K562 (cell line): ENCODE measurements around the gene CITED1. TPM values are rescaled to one million over a fixed set of nuclear protein-coding genes. Genes with fewer than 3 reads are reported as not detected.

ENCODE experiments used
- ATAC-seq: fragments of 200-7000 bp; cut with Tn5 transposase; 3 replicates; pipeline ENCODE4 v1.9.1; 2020; ENCODE audit warnings: moderate library complexity
- BruUV-seq: library from RNA; stranded (reverse); fragments of 400-500 nt; replicated peaks from 2 replicates; lab custom pipeline; 2021; lab: Mats Ljungman, UMichigan
- CTCF ChIA-PET: fragments of 300-600 bp; formaldehyde crosslinking; extraction: SDS; loops from one replicate; lab custom pipeline; 2021; ENCODE audit warnings: low intra/inter-chr PET ratio; lab: Yijun Ruan, JAX
- POLR2A ChIA-PET: fragments of 300-600, 350-650 bp; sonication (Branson Sonifier 250); formaldehyde crosslinking; extraction: SDS; loops from one replicate; lab custom pipeline; 2021; ENCODE audit warnings: antibody characterized with exemption, inconsistent platforms; lab: Yijun Ruan, JAX
- DNase-seq, 4 experiments: peaks; one replicate each; pipeline versions ENCODE4 v3.0.0 to v3.0.0-alpha.2; 2011 to 2018; ENCODE audit warnings: low spot score in 3 of 4, mixed read lengths in 3 of 4; ENCODE audit errors: extremely low read depth in 1 of 4
- FAIRE-seq: peaks from 2 replicates; lab custom pipeline; 2011; peaks lifted over from hg19 to GRCh38; lab: Jason Lieb, UNC
- H2AFZ ChIP-seq: 2 replicates; pipeline ENCODE4 v1.6.0; 2011; ENCODE audit warnings: low read depth, low read length, control low read depth, inconsistent platforms
- H3K27ac ChIP-seq: fragments of 200-600 bp; 3 replicates; pipeline ENCODE4 v1.8.0; 2011; ENCODE audit warnings: low read depth, mild to moderate bottlenecking, control low read depth, inconsistent platforms, low read length, moderate library complexity, mixed read lengths; ENCODE audit errors: extremely low read depth
- H3K27me3 ChIP-seq, 2 experiments: fragments of 300-600 bp in 1 of 2; 2 replicates in 1 of 2; 3 replicates in 1 of 2; pipeline versions ENCODE4 v1.6.0 to v1.8.0; 2011; ENCODE audit warnings: inconsistent platforms in 2 of 2, low read length in 2 of 2, mild to moderate bottlenecking in 1 of 2, mixed read lengths in 1 of 2, moderate library complexity in 1 of 2; ENCODE audit not compliant: control insufficient read depth in 2 of 2, insufficient read depth in 2 of 2
- H3K36me3 ChIP-seq: fragments of 300-600 bp; 3 replicates; pipeline ENCODE4 v1.8.0; 2011; ENCODE audit warnings: mild to moderate bottlenecking, low read length, inconsistent platforms; ENCODE audit not compliant: control insufficient read depth, insufficient read depth
- H3K4me1 ChIP-seq, 2 experiments: fragments of 200-600 bp in 1 of 2; replicated peaks in 1 of 2; 2 replicates in 1 of 2; 3 replicates in 1 of 2; pipeline versions ENCODE4 v1.5.1 to v1.8.0; 2011; ENCODE audit warnings: inconsistent platforms in 2 of 2, low read length in 2 of 2, mild to moderate bottlenecking in 1 of 2, mixed read lengths in 1 of 2, moderate library complexity in 1 of 2; ENCODE audit not compliant: control insufficient read depth in 2 of 2, insufficient read depth in 2 of 2
- H3K4me2 ChIP-seq: 2 replicates; pipeline ENCODE4 v1.6.1; 2011; ENCODE audit warnings: low read length, control low read depth, inconsistent platforms, mixed read lengths; ENCODE audit not compliant: insufficient read depth
- H3K4me3 ChIP-seq: fragments of 200-600 bp; sonication (generic), shearing (Covaris generic); 2 replicates; pipeline ENCODE4 v1.5.1; 2016; ENCODE audit warnings: control low read depth, inconsistent platforms
- H3K79me2 ChIP-seq: fragments of 200-600 bp; 3 replicates; pipeline ENCODE4 v1.8.0; 2011; ENCODE audit warnings: low read length, inconsistent platforms; ENCODE audit not compliant: control insufficient read depth, insufficient read depth
- H3K9ac ChIP-seq, 2 experiments: 2 replicates each; pipeline versions ENCODE4 v1.6.0 to v1.6.1; 2011; ENCODE audit warnings: low read depth in 2 of 2, low read length in 2 of 2, control low read depth in 1 of 2, inconsistent platforms in 1 of 2, mild to moderate bottlenecking in 1 of 2, mixed read lengths in 1 of 2; ENCODE audit not compliant: insufficient read depth in 1 of 2
- H3K9me1 ChIP-seq: one replicate; pipeline ENCODE4 v1.6.0; 2011; ENCODE audit warnings: inconsistent platforms, mild to moderate bottlenecking, low read length, moderate library complexity; ENCODE audit not compliant: control insufficient read depth, insufficient read depth
- H3K9me3 ChIP-seq: replicated peaks from 2 replicates; pipeline ENCODE4 v1.5.1; 2011; ENCODE audit warnings: low read depth, low read length, inconsistent platforms; ENCODE audit not compliant: control insufficient read depth, insufficient read depth
- H4K20me1 ChIP-seq: replicated peaks from 2 replicates; pipeline ENCODE4 v1.6.1; 2011; ENCODE audit warnings: low read length, inconsistent platforms, mixed read lengths; ENCODE audit not compliant: control insufficient read depth, insufficient read depth
- CBFA2T2 ChIP-seq: fragments of 450-650 bp; conservative IDR thresholded peaks from 2 replicates; pipeline ENCODE4 v1.6.1; 2017; ENCODE audit warnings: mild to moderate bottlenecking
- CUX1 ChIP-seq: fragments of 200-800 bp; sonication (Bioruptor generic); IDR thresholded peaks from 2 replicates; pipeline ENCODE4 v1.6.1; 2016; ENCODE audit warnings: missing genetic modification characterization, missing compliant biosample characterization
- DMBX1 ChIP-seq: fragments of 250-450 bp; sonication (Bioruptor Pico); IDR thresholded peaks from 2 replicates; pipeline ENCODE4 v1.8.0; 2022; ENCODE audit warnings: inconsistent platforms, mild to moderate bottlenecking, moderate library complexity, borderline replicate concordance
- GABPB1 ChIP-seq: sonication (generic); formaldehyde crosslinking; IDR thresholded peaks from 2 replicates; pipeline ENCODE4 v1.8.0; 2022; ENCODE audit warnings: mild to moderate bottlenecking, missing genetic modification reagents
- HDAC2 ChIP-seq: fragments of 450-650 bp; IDR thresholded peaks from 2 replicates; pipeline ENCODE4 v1.6.1; 2016; ENCODE audit warnings: mild to moderate bottlenecking
- KDM1A ChIP-seq, 2 experiments: fragments of 450-650 bp; IDR thresholded peaks; 2 replicates each; pipeline ENCODE4 v1.6.1; 2016; ENCODE audit warnings: mild to moderate bottlenecking in 2 of 2
- LCOR ChIP-seq: sonication (generic); formaldehyde crosslinking; IDR thresholded peaks from 2 replicates; pipeline ENCODE4 v1.8.0; 2022; ENCODE audit warnings: mild to moderate bottlenecking, missing genetic modification reagents
- MEF2D ChIP-seq: conservative IDR thresholded peaks from 2 replicates; pipeline ENCODE4 v1.6.1; 2016; ENCODE audit warnings: low read depth, missing genetic modification characterization, missing compliant biosample characterization
- MTA1 ChIP-seq: fragments of 450-650 bp; IDR thresholded peaks from 2 replicates; pipeline ENCODE4 v1.6.1; 2017; ENCODE audit warnings: borderline replicate concordance
- NFIC ChIP-seq: fragments of 450-650 bp; IDR thresholded peaks from 2 replicates; pipeline ENCODE4 v1.6.1; 2017; ENCODE audit warnings: mild to moderate bottlenecking, inconsistent platforms
- SRF ChIP-seq, 2 experiments: fragments of 250-450, 450-650 bp in 1 of 2; sonication (Bioruptor Pico) in 1 of 2; sonication (generic) in 1 of 2; formaldehyde crosslinking; IDR thresholded peaks; 2 replicates each; pipeline versions ENCODE4 v1.5.0 to v1.5.1; 2020 to 2022; ENCODE audit warnings: mild to moderate bottlenecking in 1 of 2, missing genetic modification reagents in 1 of 2
- TAF15 ChIP-seq: fragments of 200-400 bp; formaldehyde crosslinking; IDR thresholded peaks from 2 replicates; pipeline ENCODE4 v1.6.1; 2017; ENCODE audit warnings: mild to moderate bottlenecking, low read depth, low read length, moderate library complexity
- ZBTB1 ChIP-seq: sonication (generic); formaldehyde crosslinking; IDR thresholded peaks from 2 replicates; pipeline ENCODE4 v1.8.1; 2023; ENCODE audit warnings: missing genetic modification reagents, low read depth, mild to moderate bottlenecking, borderline replicate concordance
- ZNF124 ChIP-seq: sonication (generic); formaldehyde crosslinking; IDR thresholded peaks from 2 replicates; pipeline ENCODE4 v1.8.1; 2022; ENCODE audit warnings: missing genetic modification reagents
- ZNF77 ChIP-seq: fragments of 250-450 bp; sonication (Bioruptor Pico); IDR thresholded peaks from 2 replicates; pipeline ENCODE4 v1.5.0; 2020
- WGBS: fragments of 100-300 bp; shearing (Covaris generic); methylation state at CpG from one replicate; pipeline ENCODE4 v1.1.6; 2016; ENCODE audit warnings: low coverage, mixed read lengths; ENCODE audit not compliant: insufficient coverage; ENCODE audit errors: missing lambda C conversion rate; 5-methylcytosine and 5-hydroxymethylcytosine counted together
- in situ Hi-C: fragments of 300-500 bp; cut with MboI; formaldehyde crosslinking; loops from 4 replicates; pipeline ENCODE4 v1.15.0; 2018; ENCODE audit warnings: inconsistent platforms, mixed read lengths
- intact Hi-C: fragments of 100-400 bp; cut with micrococcal nuclease; formaldehyde crosslinking; loops from 2 replicates; pipeline ENCODE4 v1.14.2; 2022
- polyA plus RNA-seq, 8 experiments: library from polyadenylated mRNA; depleted of rRNA in 4 of 8; stranded (reverse) in 5 of 8; unstranded in 3 of 8; fragments of >200 nt; fragmentation: Nextera tagmentation in 2 of 8; fragmentation: Illumina TruSeq in 1 of 8; extraction: Ambion mirVana in 2 of 8; extraction: Trizol in 1 of 8; gene quantifications; 2 replicates each; pipeline versions ENCODE4 v1.2.1 to v1.2.3, GENCODE V29; 2011 to 2014; ENCODE audit warnings: inconsistent platforms in 1 of 8, missing spikeins in 1 of 8
- total RNA-seq, 7 experiments: library from RNA; depleted of rRNA in 6 of 7; stranded (reverse); fragments of >200 nt in 6 of 7; fragmentation: Illumina TruSeq in 2 of 7; extraction: Trizol in 2 of 7; gene quantifications; 2 replicates each; pipeline versions ENCODE4 v1.2.1 to v1.2.3, GENCODE V29; 2011 to 2021; ENCODE audit warnings: low replicate concordance in 1 of 7
- TF ChIP-seq, protein P1 (sequence below): fragments of 450-650 bp; formaldehyde crosslinking; IDR thresholded peaks from 2 replicates; pipeline ENCODE4 v1.4.0; 2020; ENCODE audit warnings: mild to moderate bottlenecking, mixed read lengths

Gene CITED1
- total and polyA plus RNA-seq, 9 of the 15 experiments (the other 6 are each of a cell fraction or from before 2014, with no cell fraction given) = 0.56 to 5.8 (median 4.2) TPM

GRCh38 chrX:72260448-72260847 lies 45.3 kb downstream of the CITED1 start (continued):
- no peak for TF ChIP-seq LCOR
- TF ChIP-seq MTA1 = no peak
- no peak for TF ChIP-seq DMBX1 (CRISPR knock-in tag)
- TF ChIP-seq MEF2D = no peak
- no peak for TF ChIP-seq SRF (CRISPR knock-in tag; IDR thresholded peaks at IDR 0.05)
- TF ChIP-seq ZNF124 (CRISPR knock-in tag) = no peak
- TF ChIP-seq GABPB1 = no peak
- TF ChIP-seq ZBTB1 = no peak

GRCh38 chrX:72258174-72258573 lies 47.5 kb downstream of the CITED1 start:
- no peaks in the 10 kb centered on the region for H3K79me2 ChIP-seq
- no peak overlapping the region for H3K4me2 ChIP-seq
- H3K27me3 ChIP-seq = peaks cover 0 to 5% of the 10 kb centered on the region in 2 experiments; a peak in 1 of 5 replicates
- H3K9ac ChIP-seq = peak overlapping the region in 1 of 2 experiments; percentile 26; a peak in 1 of 4 replicates
- H2AFZ ChIP-seq = no peak overlapping the region
- intact Hi-C loops (no loop called here), in situ Hi-C loops (no loop called here)
- no peaks in the 10 kb centered on the region for H4K20me1 ChIP-seq
- no peaks in the 10 kb centered on the region for H3K36me3 ChIP-seq
- no peak overlapping the region for H3K4me3 ChIP-seq
- H3K27ac ChIP-seq = no peak overlapping the region
- no TSS peak for BruUV-seq
- H3K4me1 ChIP-seq = peaks cover 0 to 3% of the 10 kb centered on the region in 2 experiments; a peak in 2 of 5 replicates
- POLR2A ChIA-PET = interaction anchor here (0.7 to 2.3 kb wide), 4 partner anchors 10 to 19 kb away, joined by 4 to 6 read pairs (median 5); partner anchors contain the start of gene RPS4X
- no peak for FAIRE-seq
- peak; percentile 19; the same call in 2 of the 3 replicates for ATAC-seq
- H3K9me1 ChIP-seq = no peaks in the 10 kb centered on the region
- WGBS = 12% methylated on average over 6 of the region's 7 CpGs
- CTCF ChIA-PET = no interaction called here
- H3K9me3 ChIP-seq = no peaks in the 10 kb centered on the region
- DNase-seq = peak in 3 of 4 experiments; percentile 24 to 32 (median 25)
- TF ChIP-seq, protein P1, sequence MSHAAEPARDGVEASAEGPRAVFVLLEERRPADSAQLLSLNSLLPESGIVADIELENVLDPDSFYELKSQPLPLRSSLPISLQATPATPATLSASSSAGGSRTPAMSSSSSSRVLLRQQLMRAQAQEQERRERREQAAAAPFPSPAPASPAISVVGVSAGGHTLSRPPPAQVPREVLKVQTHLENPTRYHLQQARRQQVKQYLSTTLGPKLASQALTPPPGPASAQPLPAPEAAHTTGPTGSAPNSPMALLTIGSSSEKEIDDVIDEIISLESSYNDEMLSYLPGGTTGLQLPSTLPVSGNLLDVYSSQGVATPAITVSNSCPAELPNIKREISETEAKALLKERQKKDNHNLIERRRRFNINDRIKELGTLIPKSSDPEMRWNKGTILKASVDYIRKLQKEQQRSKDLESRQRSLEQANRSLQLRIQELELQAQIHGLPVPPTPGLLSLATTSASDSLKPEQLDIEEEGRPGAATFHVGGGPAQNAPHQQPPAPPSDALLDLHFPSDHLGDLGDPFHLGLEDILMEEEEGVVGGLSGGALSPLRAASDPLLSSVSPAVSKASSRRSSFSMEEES (CRISPR knock-in tag) = no peak
- TF ChIP-seq CBFA2T2 (0 out of 2 replicates have a peak, but pooled peaks have one; percentile 25), KDM1A (IDR thresholded peaks at IDR 0.05) (peak; percentile 47 to 60; a peak in 2 of 4 replicates), HDAC2 (no peak), ZNF77 (CRISPR knock-in tag) (no peak), CUX1 (no peak), TAF15 (no peak), NFIC (peak; percentile 90)
